Embryonic facial prominence (tissue), 1 donor: ENCODE measurements around the gene ATP8B4.

Experiments
- DNase-seq: peaks from one replicate; pipeline ENCODE4 v3.0.0-alpha.2; 2016; ENCODE audit errors: extremely low spot score

The ATP8B4 gene

GRCh38 chr15:49953421-49953820 is 165.6 kb downstream of the ATP8B4 start:
- DNase-seq: no peak

GRCh38 chr15:49946681-49947080 is 172.4 kb downstream of the ATP8B4 start:
- no peak for DNase-seq

- DNase-seq: no peak
Observed at GRCh38 chr15:49934487-49934886, 184.5 kb downstream of the ATP8B4 start.

GRCh38 chr15:49927189-49927861 is 191.7 kb downstream of the ATP8B4 start:
- no peak for DNase-seq

DNA sequence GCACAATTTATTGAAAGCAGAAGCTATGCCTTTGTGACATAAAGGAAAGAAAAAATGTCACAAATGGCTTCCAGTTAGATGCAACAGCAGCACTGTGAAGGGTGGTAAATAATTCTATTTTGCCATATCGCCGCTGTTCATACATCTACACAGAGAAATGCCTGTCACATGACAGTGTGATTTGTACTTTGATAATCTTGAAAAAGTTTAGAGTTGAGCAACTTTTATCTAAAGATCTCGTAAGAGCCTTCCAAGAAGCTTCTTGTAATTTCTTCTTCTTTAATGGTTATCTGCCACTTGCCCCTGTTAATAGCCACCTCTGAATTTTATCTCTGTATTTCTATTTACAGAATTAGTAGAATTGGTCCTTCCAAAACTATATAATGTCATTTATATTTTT is 192.3 kb downstream of the ATP8B4 start:
- no peak for DNase-seq

- DNase-seq: no peak
Observed at GRCh38 chr15:49923671-49924070, 195.4 kb downstream of the ATP8B4 start.

DNA sequence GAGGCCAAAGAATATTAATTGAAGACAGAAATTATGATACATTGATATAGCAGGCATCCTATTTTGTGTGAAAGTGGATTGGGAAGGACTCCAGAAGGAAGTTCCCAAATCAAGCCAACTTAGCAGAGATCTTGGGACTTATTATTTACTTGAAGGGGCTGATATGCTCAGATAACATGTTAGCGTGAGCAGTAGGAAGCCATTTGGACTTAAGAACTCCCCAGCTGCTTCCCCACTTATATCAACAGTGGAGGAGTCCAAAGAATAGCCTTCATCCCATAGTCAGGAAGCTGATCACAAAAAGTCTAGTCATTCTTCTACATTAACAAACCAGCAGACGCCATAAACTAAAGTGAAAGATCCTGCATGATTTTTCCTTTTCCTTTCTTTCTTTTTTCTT is 200.0 kb downstream of the ATP8B4 start:
- DNase-seq: no peak

DNA sequence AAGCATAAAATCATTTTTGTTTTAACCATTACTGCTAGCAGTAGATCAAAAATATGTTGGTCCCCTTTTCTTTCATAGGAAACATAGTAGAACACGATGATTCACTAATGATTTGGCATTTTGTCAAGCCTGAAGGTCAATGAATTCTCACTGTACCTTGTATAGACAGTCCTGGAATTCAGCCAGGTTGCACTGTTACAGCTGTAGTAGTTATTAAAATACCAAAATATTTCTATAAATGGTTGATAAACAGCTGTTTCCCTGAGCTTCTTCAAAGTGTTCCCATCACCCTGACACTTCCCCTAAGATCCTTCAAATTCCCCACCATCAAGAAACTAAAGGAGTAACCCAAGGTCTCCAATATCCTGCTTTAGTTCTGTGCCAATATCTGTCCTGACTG is 200.9 kb downstream of the ATP8B4 start:
- DNase-seq: no peak

DNA sequence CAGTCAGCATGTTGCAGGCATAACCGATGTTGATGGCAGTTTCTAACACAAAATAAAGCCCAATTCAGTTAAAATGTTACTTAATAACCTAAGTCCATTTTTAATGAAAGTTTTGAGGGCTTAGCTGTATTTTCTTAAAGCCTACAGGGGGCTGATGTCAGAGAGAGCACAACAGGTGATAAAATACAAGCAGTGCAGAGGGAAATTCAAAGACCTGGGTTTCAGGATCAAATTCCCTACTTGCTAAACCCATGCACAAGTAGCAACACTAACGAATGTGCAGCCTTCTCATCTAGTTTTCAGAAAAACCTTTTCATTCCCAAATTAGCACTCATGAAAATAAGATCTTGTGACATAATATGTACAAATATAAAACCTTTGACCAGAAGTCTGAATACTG is 202.0 kb downstream of the ATP8B4 start:
- DNase-seq: no peak

GRCh38 chr15:49915822-49916221 is 203.2 kb downstream of the ATP8B4 start:
- DNase-seq: no peak

DNA sequence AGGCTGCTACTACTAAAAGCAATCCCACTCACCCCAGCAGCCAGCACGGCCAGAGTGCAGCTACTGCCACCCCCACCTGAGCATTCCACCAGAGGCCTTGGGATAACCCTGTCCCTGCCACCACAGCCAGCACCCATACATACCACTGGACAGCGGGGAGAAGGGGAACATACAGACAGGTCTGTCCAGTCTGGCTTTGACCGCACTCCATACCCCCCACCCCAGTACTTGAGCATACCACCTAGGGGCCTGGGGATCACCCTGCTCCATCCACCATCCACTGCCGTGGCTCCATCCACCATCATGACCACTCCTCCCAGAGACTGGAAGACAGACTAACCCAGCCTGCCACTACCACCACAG is 210.1 kb downstream of the ATP8B4 start:
- no peak for DNase-seq

GRCh38 chr15:49908236-49908932 is 210.6 kb downstream of the ATP8B4 start:
- DNase-seq: no peak

GRCh38 chr15:49906966-49907365 is 212.1 kb downstream of the ATP8B4 start:
- no peak for DNase-seq

DNA sequence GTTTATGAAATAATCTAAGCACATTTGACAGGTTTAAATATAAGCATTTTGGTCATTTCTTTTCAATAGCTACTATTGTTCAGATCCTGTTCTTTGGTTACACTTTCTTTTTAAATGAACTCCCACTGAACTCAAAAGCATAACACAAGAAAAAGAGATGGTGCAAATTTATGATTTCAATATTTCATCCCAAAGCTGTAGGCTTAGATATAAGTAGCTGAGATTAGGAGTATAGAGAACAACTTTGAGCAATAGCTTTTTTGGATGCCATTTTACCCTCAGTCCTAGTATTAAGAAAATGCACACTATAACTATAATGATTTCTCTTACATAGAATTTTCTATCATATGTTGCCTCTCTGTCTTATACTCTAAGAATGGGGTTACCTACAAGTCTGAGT is 213.8 kb downstream of the ATP8B4 start:
- no peak for DNase-seq

GRCh38 chr15:49904296-49904695 is 214.7 kb downstream of the ATP8B4 start:
- DNase-seq: no peak

GRCh38 chr15:49902685-49903501 is 216.1 kb downstream of the ATP8B4 start:
- no peak for DNase-seq

- DNase-seq: no peak
Observed at GRCh38 chr15:49901996-49902684, 216.9 kb downstream of the ATP8B4 start.

DNA sequence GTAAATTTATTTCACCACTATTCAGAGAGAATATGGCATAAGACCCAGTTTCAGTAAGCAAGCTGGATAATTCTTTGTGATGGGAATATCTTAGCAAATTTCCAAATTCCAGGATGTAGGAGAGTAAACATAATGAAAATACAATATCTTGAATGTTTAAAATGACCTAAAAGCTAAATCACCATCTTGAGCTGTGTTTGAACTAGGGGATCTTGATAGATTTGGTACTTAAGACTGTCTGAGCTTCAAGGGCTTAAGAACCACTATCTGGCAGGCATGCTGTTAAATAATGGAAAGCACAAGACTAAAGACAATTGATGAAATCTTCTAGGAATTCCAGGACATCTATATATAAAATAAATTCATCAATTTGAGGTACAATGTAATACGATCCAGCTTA is 217.7 kb downstream of the ATP8B4 start:
- DNase-seq: no peak

- no peak for DNase-seq
Observed at GRCh38 chr15:49900903-49901235, 218.2 kb downstream of the ATP8B4 start.

DNA sequence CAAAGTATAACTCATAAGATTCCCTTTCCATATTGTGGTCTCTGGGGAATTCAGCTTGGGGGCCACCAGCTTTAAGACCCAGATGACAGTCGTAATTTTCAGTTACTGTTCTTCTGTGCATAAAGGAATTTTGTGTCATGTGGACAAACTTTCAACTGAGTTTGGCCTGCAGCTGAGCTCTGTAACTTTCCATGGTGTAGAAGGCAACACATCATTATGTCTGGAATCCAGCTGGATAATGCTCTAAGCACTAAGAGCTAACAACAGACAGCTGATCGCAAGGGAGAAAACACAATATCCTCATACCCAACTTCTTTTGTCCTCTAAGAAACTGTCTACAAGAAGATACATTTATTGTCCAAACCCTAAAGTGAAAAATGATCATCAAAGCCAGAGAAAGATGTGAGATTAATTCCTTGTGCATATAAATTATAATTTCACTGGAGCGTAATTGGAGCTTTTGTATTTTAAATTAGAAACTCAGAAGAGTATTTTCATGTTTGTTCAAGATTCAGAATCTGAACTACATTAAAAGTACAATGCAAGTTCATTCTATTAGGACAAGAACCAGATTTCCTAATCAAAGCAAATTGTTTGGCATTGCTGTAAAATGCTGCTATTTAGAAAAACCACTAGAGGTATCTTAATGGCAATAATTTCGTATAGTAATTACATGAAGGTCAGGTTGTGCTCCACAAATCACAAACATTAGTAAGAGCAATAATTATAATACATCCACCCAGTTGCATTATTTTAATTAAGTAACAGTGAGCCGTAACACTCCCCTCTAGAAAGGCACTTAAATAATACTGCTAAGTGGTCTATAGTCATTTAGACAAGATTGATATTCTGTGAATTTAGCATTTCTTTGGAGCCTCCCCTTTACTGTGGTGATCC is 218.8 kb downstream of the ATP8B4 start:
- no peak for DNase-seq

DNA sequence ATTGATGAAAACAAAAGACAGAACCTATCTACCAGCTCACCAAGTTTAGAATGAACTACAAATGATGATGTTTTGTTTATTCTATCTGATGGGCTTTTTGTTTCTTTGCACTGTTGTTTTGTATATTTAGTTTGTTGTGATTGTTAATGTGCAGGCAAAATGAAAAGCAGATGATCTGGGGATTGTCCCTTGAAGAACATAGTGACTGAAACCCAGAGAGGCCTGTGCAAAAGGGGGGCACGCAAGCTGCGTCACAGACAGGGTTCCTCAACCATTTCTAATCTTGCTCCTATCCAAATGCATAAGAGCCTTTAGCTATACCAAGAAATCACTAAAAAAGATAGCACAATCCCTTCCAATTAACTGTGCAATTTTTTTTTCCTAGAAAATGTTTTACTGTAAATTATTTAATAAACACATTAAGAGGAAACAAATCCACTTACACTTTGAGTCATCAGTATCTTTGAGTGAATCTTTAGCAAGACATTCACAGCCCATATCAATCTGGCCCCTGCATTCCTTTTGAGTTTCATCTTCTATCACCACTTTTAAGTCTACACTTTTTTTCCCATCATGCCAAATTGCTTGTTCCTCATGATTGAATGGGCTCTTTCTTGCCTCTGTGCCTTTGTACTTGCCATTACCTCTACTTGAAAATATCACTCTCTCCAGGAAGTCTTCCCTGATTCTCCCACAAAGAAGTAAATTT is 220.3 kb downstream of the ATP8B4 start:
- DNase-seq: no peak
